HCEC 1CT (cell line): ENCODE data around the gene EIPR1.
"Not testable (repeated sequence)": the region's sequence is repeated elsewhere in the genome, so short reads cannot be mapped to it uniquely, and the experiment has no call there.

Source experiments
- DNase-seq: peaks from one replicate; pipeline ENCODE4 v3.0.0-alpha.2; 2017

EIPR1 gene

GRCh38 chr2:3283876-3284656 is 93.6 kb downstream of the EIPR1 start:
- DNase-seq = not testable (repeated sequence)

- no peak for DNase-seq
These were observed 94.4 kb downstream of the EIPR1 start for GRCh38 chr2:3283206-3283605.

- no peak for DNase-seq
These were observed 95.3 kb downstream of the EIPR1 start for GRCh38 chr2:3282056-3282998.

GRCh38 chr2:3280683-3281520 is 96.7 kb downstream of the EIPR1 start:
- DNase-seq = no peak

DNA sequence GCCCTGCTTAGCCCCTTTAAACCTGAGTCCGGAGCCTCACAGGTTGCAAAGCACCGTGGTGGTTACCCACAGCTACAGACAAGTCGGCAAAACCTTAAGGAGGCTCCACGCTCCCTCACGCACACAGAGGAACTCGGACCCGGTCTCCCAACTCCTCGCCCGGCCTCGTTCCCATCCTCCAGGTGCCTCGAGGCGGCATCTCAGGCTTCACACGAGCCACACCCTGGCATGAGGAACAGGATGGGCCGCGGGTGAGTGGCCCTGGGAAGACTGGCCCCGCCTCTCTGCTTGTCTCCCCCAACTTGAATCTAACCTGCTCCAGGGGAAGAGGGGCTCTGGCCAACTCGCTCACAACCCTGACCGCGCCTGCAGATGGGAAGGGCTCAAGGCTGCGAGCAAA is 97.4 kb downstream of the EIPR1 start:
- DNase-seq = no peak

GRCh38 chr2:3279236-3279960 is 98.2 kb downstream of the EIPR1 start:
- no peak for DNase-seq

DNA sequence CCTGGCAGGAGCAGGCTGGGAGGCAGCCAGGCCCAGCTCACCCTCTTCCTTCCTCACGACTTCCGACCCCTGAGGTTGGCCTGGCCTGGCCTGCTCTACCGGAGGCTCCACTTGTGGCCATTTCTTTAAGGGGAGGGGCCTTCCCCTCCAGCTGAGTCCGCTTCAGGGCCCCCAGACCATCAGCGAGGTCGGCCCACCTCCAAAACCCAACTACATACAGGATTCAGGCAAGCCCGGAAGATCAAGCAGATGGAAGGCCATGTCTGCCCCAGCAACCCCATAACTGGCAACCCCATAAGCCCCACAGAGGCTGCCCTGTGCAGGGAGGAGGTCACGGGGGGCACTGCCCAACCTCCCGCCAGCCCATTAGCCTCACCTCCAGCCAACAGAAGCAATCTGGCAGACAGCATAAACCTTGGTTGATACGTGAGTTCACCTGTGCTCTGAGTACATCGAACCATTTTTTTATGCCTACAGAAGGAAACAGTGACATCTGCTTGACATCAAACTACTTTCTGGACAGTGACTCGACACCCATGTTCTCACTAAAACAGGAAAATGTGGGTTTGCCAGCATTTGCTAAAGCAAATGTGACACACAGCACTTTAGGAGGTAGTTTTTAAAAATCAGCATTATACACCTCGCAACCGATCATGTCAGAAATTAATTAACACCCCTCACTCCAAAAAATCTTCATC is 98.9 kb downstream of the EIPR1 start:
- DNase-seq = no peak

DNA sequence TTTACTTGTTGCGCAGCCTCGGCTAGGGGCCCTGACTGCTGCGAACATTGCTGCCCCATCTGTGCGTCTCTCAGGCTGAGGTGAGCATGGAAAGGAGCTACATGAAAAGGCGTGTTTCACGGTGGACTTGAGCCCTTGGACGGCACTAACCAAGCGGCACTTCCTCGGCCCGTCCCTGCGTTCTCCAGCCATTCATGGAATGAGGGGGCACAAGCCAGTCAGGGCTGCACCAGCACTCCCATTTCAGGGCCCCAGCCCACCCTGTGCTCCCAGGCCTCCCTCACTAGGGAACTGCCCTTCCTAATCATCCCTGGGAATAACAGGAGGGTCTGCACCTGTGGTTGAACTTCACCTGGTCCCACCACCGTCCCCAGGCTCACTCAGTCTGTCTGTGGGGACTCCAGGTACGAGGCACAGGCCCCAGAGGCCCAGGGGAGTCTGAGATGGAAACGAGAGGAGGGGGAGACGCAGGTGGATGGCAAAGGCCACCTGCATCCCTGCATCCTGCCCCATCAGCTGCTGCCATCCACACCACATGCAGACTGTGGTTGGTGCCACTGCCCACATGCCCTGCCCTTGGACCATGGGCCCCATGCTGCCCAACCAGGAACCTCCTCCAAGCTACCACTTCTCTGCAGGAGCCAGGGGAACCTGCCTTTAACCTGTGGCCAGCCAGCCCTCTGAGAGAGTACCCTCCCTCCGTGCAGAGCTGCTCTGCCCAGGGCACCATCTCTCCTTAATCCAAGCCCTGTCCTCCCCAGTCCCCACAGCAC is 99.7 kb downstream of the EIPR1 start:
- no peak for DNase-seq

- no peak for DNase-seq
These were observed 100.4 kb downstream of the EIPR1 start for GRCh38 chr2:3277050-3277747.

DNA sequence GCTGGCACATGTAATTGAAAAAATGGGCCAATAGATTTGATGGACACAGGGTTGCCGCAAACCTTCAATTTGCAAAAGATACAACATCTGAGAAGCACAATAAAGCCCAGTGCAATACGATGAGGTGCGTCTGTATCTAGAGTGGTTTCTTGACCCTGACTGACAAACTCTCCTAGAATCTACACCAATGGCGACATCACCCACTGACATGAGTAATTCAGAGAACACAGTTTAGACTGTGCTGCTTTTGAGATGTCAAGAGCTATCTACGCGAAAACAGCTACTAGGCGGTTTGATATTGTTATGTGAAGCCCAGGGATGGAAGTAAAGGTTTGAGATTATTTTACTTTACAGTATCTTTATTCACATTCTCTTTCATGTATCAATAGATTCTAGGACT is 104.9 kb downstream of the EIPR1 start:
- DNase-seq = no peak

- no peak for DNase-seq
These were observed 107.5 kb downstream of the EIPR1 start for GRCh38 chr2:3270095-3270478.

GRCh38 chr2:3269425-3270094 is 108.1 kb downstream of the EIPR1 start:
- DNase-seq = no peak

DNA sequence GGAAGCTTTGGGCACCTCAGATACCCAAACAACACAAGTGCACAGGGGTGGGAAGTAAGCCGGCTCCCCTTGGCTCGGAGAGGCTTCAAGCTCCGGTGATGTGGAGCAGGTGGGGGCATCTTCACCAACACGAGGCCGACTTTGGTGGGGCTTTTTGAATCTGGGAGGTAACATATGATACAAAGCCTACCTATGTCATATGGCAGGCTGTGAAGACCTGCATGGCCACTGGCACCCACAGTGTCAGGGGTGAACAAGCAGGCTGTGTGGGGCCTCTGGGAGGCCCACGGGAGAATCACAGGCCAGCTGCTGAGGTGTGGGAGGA is 109.0 kb downstream of the EIPR1 start:
- DNase-seq = no peak

DNA sequence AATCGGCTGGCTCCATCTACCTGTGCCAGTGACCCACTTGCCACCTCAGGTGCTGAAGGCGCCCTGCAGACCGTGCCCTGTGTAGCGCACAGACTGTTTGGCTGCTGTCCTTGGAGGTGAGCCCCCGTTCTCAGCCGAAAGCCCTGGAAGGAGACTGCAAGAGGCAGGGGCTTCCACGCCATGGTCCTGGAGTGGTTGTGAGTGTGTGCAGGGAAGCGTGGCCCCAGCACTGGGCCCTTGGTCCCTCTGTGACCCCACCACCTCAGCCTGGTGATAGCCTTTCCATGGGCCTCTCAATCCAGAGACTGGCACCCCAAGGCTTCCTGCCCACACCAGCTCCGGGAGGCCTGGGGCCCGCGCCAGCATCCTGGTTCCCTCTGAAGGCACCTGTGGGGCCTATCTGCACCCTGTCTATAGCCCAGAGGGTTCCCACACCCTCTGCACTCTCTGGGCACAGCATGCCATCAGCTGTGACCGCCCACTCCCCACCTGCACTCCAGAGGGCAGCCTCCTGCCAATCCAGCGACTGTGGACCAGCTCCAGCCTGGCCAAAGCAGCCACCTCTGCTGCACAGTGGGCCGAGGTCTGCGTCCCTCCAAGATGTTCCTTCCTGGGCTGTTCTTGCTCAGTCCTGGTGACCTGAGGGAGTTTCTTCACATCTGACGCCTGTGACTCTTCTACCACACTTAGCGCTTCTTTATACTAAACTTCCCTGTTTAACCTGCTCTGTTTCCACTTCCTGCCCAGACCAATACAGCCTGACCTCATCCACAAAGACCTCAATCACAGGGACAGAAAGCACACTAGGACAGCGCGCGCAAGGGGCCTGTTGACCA is 109.5 kb downstream of the EIPR1 start:
- no peak for DNase-seq

GRCh38 chr2:3266925-3267867 is 110.4 kb downstream of the EIPR1 start:
- no peak for DNase-seq

- DNase-seq = no peak
These were observed 111.4 kb downstream of the EIPR1 start for GRCh38 chr2:3265981-3266924.

DNA sequence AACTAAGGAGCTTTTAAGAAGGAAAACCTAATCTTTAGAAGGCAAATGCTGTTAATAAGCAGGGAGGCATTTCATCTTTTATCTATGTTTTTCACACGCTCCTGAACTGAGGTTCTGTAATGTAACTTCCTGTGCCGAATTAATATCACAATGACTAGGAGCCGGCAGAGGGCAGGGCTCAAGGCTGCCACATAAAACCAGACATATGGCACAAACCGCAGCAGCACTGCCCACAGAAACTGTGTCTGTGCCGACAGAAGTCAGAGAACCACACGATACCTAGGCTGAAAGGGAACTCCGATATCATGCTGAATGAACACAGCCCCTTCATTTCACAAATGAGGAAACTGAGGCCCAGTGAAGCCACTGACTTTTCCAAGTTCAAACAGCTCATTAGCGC is 112.1 kb downstream of the EIPR1 start:
- no peak for DNase-seq
